Ovary (tissue), 3 donors: ENCODE measurements around the gene CAB39.

Source experiments
- CTCF ChIP-seq, 3 donors: fragments of 450-650 bp in 2 of 3; fragments of 200-600 bp in 1 of 3; IDR thresholded peaks; one replicate each; pipeline versions ENCODE4 v1.5.1 to v1.8.0; 2016 to 2022; ENCODE audit warnings: antibody characterized with exemption in 3 of 3, mild to moderate bottlenecking in 1 of 3
- EP300 ChIP-seq: sonication (generic); formaldehyde crosslinking; IDR thresholded peaks from one replicate; pipeline ENCODE4 v1.6.1; 2017; ENCODE audit warnings: antibody characterized with exemption
- POLR2A ChIP-seq: fragments of 450-650 bp; IDR thresholded peaks from one replicate; pipeline ENCODE4 v1.6.1; 2017; ENCODE audit warnings: antibody characterized with exemption, mild to moderate bottlenecking, moderate library complexity
- donor health status: DM: no; HTN: no; CAD: no.

- TF ChIP-seq CTCF (IDR thresholded peaks at IDR 0.05) (no peak), POLR2A (no peak), EP300 (no peak)
These were observed 19.9 kb upstream of the CAB39 start for GRCh38 chr2:230692760-230693159.
